ENCODE data around the gene UBE2E2. TPM values are rescaled to one million over a fixed set of nuclear protein-coding genes. Genes with fewer than 3 reads are reported as not detected.

UBE2E2 gene
- total RNA-seq, 3 donors from 2014 or later, result 4.8 to 24.4 (median 8.9) TPM

- Histone ChIP-seq H3K4me3 (no peak overlapping the region), H3K36me3 (ENCODE audit: low read depth) (no peaks in the 10 kb centered on the region), H3K9me3 (no peaks in the 10 kb centered on the region), H3K4me1 (ENCODE audit: low read depth) (no peaks in the 10 kb centered on the region)
- ATAC-seq, result no peak
- no peak for DNase-seq
- TF ChIP-seq CTCF (IDR thresholded peaks at IDR 0.05), result no peak
- intact Hi-C loops (cut with DNase I, micrococcal nuclease), result no loop called here
Measured at GRCh38 chr3:23206366-23206765, 3.2 kb downstream of the UBE2E2 start.

GRCh38 chr3:23209103-23209502, 6.0 kb downstream of the UBE2E2 start:
- H3K4me1 ChIP-seq (ENCODE audit: low read depth), result no peaks in the 10 kb centered on the region
- no peak for ATAC-seq
- no peak overlapping the region for H3K4me3 ChIP-seq
- intact Hi-C loops (cut with DNase I, micrococcal nuclease), result no loop called here
- DNase-seq, result no peak
- H3K9me3 ChIP-seq, result no peaks in the 10 kb centered on the region
- no peak for TF ChIP-seq CTCF (IDR thresholded peaks at IDR 0.05)
- no peaks in the 10 kb centered on the region for H3K36me3 ChIP-seq (ENCODE audit: low read depth)

GRCh38 chr3:23209747-23210487, 6.8 kb downstream of the UBE2E2 start:
- intact Hi-C loops (cut with DNase I, micrococcal nuclease), result no loop called here
- H3K9me3 ChIP-seq, result no peaks in the 10 kb centered on the region
- ATAC-seq (no peak), DNase-seq (no peak)
- no peaks in the 10 kb centered on the region for H3K4me1 ChIP-seq (ENCODE audit: low read depth)
- no peak overlapping the region for H3K4me3 ChIP-seq
- no peak for TF ChIP-seq CTCF (IDR thresholded peaks at IDR 0.05)
- no peaks in the 10 kb centered on the region for H3K36me3 ChIP-seq (ENCODE audit: low read depth)

- no peak for DNase-seq
- Histone ChIP-seq H3K9me3 (no peaks in the 10 kb centered on the region), H3K4me3 (no peak overlapping the region), H3K4me1 (ENCODE audit: low read depth) (no peaks in the 10 kb centered on the region), H3K36me3 (ENCODE audit: low read depth) (no peaks in the 10 kb centered on the region)
- intact Hi-C loops (cut with DNase I, micrococcal nuclease), result no loop called here
- no peak for TF ChIP-seq CTCF (IDR thresholded peaks at IDR 0.05)
- no peak for ATAC-seq
Measured at GRCh38 chr3:23213813-23214212, 10.7 kb downstream of the UBE2E2 start.

GRCh38 chr3:23217872-23218554, 14.9 kb downstream of the UBE2E2 start:
- no peaks in the 10 kb centered on the region for H3K9me3 ChIP-seq
- DNase-seq (no peak), ATAC-seq (no peak)
- no peaks in the 10 kb centered on the region for H3K36me3 ChIP-seq (ENCODE audit: low read depth)
- no peaks in the 10 kb centered on the region for H3K4me1 ChIP-seq (ENCODE audit: low read depth)
- intact Hi-C loops (cut with DNase I, micrococcal nuclease), result no loop called here
- no peak overlapping the region for H3K4me3 ChIP-seq
- TF ChIP-seq CTCF (IDR thresholded peaks at IDR 0.05), result no peak
